Smooth muscle cell (in vitro differentiated cells): ENCODE results near the gene TRERF1. TPM values are rescaled to one million over a fixed set of nuclear protein-coding genes. Genes with fewer than 3 reads are reported as not detected.

ENCODE experiments used
- DNase-seq: peaks from one replicate; lab custom pipeline; 2025; ENCODE audit not compliant: unreplicated experiment; lab: John Stamatoyannopoulos, UW
- H2AFZ ChIP-seq: fragments of 200-600 bp; sonication (generic); 2 replicates; pipeline ENCODE4 v1.6.0; 2016; ENCODE audit warnings: antibody characterized with exemption, low read depth, mild to moderate bottlenecking
- H3F3A ChIP-seq: fragments of 200-600 bp; sonication (generic); 2 replicates; pipeline ENCODE4 v1.6.0; 2017; ENCODE audit warnings: antibody characterized with exemption, low read depth
- H3K27ac ChIP-seq: fragments of 200-600 bp; sonication (generic); 2 replicates; pipeline ENCODE4 v1.5.1; 2016; ENCODE audit warnings: low read depth, mild to moderate bottlenecking
- H3K27me3 ChIP-seq: fragments of 200-600 bp; sonication (generic); 2 replicates; pipeline ENCODE4 v1.6.1; 2016; ENCODE audit warnings: low read depth, mild to moderate bottlenecking
- H3K36me3 ChIP-seq: fragments of 200-600 bp; sonication (generic); 2 replicates; pipeline ENCODE4 v1.5.1; 2016; ENCODE audit warnings: low read depth
- H3K4me1 ChIP-seq: fragments of 200-600 bp; sonication (generic); 2 replicates; pipeline ENCODE4 v1.5.1; 2016; ENCODE audit warnings: low read depth
- H3K4me2 ChIP-seq: fragments of 200-600 bp; sonication (generic); 2 replicates; pipeline ENCODE4 v1.6.0; 2016; ENCODE audit warnings: mild to moderate bottlenecking
- H3K4me3 ChIP-seq: fragments of 200-600 bp; sonication (generic); 2 replicates; pipeline ENCODE4 v1.5.1; 2016; ENCODE audit warnings: mild to moderate bottlenecking
- H3K79me2 ChIP-seq: fragments of 200-600 bp; sonication (generic); 2 replicates; pipeline ENCODE4 v1.6.0; 2016; ENCODE audit warnings: low read depth, mild to moderate bottlenecking
- H3K9ac ChIP-seq: fragments of 200-600 bp; sonication (generic); 2 replicates; pipeline ENCODE4 v1.6.0; 2016; ENCODE audit warnings: low read depth
- H3K9me3 ChIP-seq: fragments of 200-600 bp; sonication (generic); replicated peaks from 2 replicates; pipeline ENCODE4 v1.5.1; 2016; ENCODE audit warnings: low read depth
- H4K20me1 ChIP-seq: fragments of 200-600 bp; sonication (generic); 2 replicates; pipeline ENCODE4 v1.6.0; 2016; ENCODE audit warnings: low read depth
- CTCF ChIP-seq: fragments of 200-600 bp; sonication (generic); IDR thresholded peaks from 2 replicates; pipeline ENCODE4 v1.5.1; 2017; ENCODE audit warnings: borderline replicate concordance, mild to moderate bottlenecking, antibody characterized with exemption; ENCODE audit not compliant: insufficient read depth, poor library complexity, severe bottlenecking
- WGBS: methylation state at CpG from one replicate; pipeline ENCODE4 v1.1.7; 2016; ENCODE audit warnings: low lambda C conversion rate; 5-methylcytosine and 5-hydroxymethylcytosine counted together
- polyA plus RNA-seq: library from polyadenylated mRNA; unstranded; fragments of >200 nt; fragmentation: Nextera tagmentation; extraction: Ambion mirVana; gene quantifications from 2 replicates; pipeline ENCODE4 v1.2.1, GENCODE V29; 2016
- total RNA-seq: library from RNA; depleted of rRNA; stranded (reverse); fragments of >200 nt; gene quantifications from 2 replicates; pipeline ENCODE4 v1.2.3, GENCODE V29; 2014

Gene TRERF1
- total and polyA plus RNA-seq, 2 experiments from 2014 or later: 3.5 to 5.3 TPM

GRCh38 chr6:42423244-42423643 lies 28.5 kb downstream of the TRERF1 start:
- no peaks in the 10 kb centered on the region for H3K9me3 ChIP-seq
- no peaks in the 10 kb centered on the region for H3K79me2 ChIP-seq
- no peak overlapping the region for H3K9ac ChIP-seq
- no peak for DNase-seq
- H3K4me1 ChIP-seq: peaks cover 3% of the 10 kb centered on the region
- H3K27ac ChIP-seq: no peak overlapping the region
- H3K4me2 ChIP-seq: no peak overlapping the region
- WGBS: 97% methylated on average over 8 of the region's 8 CpGs
- no peak overlapping the region for H2AFZ ChIP-seq
- H3K36me3 ChIP-seq: no peaks in the 10 kb centered on the region
- no peak for TF ChIP-seq CTCF
- H4K20me1 ChIP-seq: peaks cover 4% of the 10 kb centered on the region
- no peaks in the 10 kb centered on the region for H3F3A ChIP-seq
- no peaks in the 10 kb centered on the region for H3K27me3 ChIP-seq
- no peak overlapping the region for H3K4me3 ChIP-seq

- H3K4me2 ChIP-seq: no peak overlapping the region
- no peaks in the 10 kb centered on the region for H3K27me3 ChIP-seq
- H4K20me1 ChIP-seq: peaks cover 18% of the 10 kb centered on the region
- H3K27ac ChIP-seq: no peak overlapping the region
- TF ChIP-seq CTCF: no peak
- no peaks in the 10 kb centered on the region for H3K79me2 ChIP-seq
- WGBS: 95% methylated on average over 3 of the region's 3 CpGs
- no peak overlapping the region for H3K4me3 ChIP-seq
- no peaks in the 10 kb centered on the region for H3K9me3 ChIP-seq
- peaks cover 3% of the 10 kb centered on the region for H3K4me1 ChIP-seq
- H3F3A ChIP-seq: no peaks in the 10 kb centered on the region
- no peak for DNase-seq
- no peak overlapping the region for H3K9ac ChIP-seq
- no peaks in the 10 kb centered on the region for H3K36me3 ChIP-seq
- no peak overlapping the region for H2AFZ ChIP-seq
Measured at GRCh38 chr6:42420741-42421140, 31.0 kb downstream of the TRERF1 start.

GRCh38 chr6:42419490-42420280 lies 32.0 kb downstream of the TRERF1 start:
- no peak for TF ChIP-seq CTCF
- no peaks in the 10 kb centered on the region for H3K36me3 ChIP-seq
- H3K79me2 ChIP-seq: no peaks in the 10 kb centered on the region
- no peak overlapping the region for H3K27ac ChIP-seq
- no peaks in the 10 kb centered on the region for H3F3A ChIP-seq
- H3K4me1 ChIP-seq: peaks cover 3% of the 10 kb centered on the region
- no peak overlapping the region for H2AFZ ChIP-seq
- no peak overlapping the region for H3K9ac ChIP-seq
- no peak overlapping the region for H3K4me2 ChIP-seq
- no peak for DNase-seq
- 93% methylated on average over 6 of the region's 6 CpGs for WGBS
- no peaks in the 10 kb centered on the region for H3K27me3 ChIP-seq
- peaks cover 18% of the 10 kb centered on the region for H4K20me1 ChIP-seq
- no peak overlapping the region for H3K4me3 ChIP-seq
- no peaks in the 10 kb centered on the region for H3K9me3 ChIP-seq

GRCh38 chr6:42418724-42419123 lies 33.0 kb downstream of the TRERF1 start:
- no peak overlapping the region for H3K27ac ChIP-seq
- DNase-seq: no peak
- 47% methylated on average over 4 of the region's 4 CpGs for WGBS
- H3K4me1 ChIP-seq: peaks cover 3% of the 10 kb centered on the region
- H3K27me3 ChIP-seq: no peaks in the 10 kb centered on the region
- H2AFZ ChIP-seq: no peak overlapping the region
- no peak overlapping the region for H3K4me2 ChIP-seq
- no peak overlapping the region for H3K4me3 ChIP-seq
- no peaks in the 10 kb centered on the region for H3K36me3 ChIP-seq
- peaks cover 18% of the 10 kb centered on the region for H4K20me1 ChIP-seq
- no peaks in the 10 kb centered on the region for H3K9me3 ChIP-seq
- H3F3A ChIP-seq: no peaks in the 10 kb centered on the region
- H3K9ac ChIP-seq: no peak overlapping the region
- H3K79me2 ChIP-seq: no peaks in the 10 kb centered on the region
- no peak for TF ChIP-seq CTCF
